A549 treated with CpdA at 1 μM for 4 hours (cell line): ENCODE results near the gene H1-8. TPM values are rescaled to one million over a fixed set of nuclear protein-coding genes. Genes with fewer than 3 reads are reported as not detected.

ENCODE experiments used
- total RNA-seq: library from RNA; stranded (reverse); fragments of 200-300 nt; extraction: Qiagen RNA extraction; gene quantifications from 5 replicates; pipeline ENCODE4 v1.2.3, GENCODE V29; 2022; ENCODE audit warnings: low read depth

Gene H1-8, protein sequence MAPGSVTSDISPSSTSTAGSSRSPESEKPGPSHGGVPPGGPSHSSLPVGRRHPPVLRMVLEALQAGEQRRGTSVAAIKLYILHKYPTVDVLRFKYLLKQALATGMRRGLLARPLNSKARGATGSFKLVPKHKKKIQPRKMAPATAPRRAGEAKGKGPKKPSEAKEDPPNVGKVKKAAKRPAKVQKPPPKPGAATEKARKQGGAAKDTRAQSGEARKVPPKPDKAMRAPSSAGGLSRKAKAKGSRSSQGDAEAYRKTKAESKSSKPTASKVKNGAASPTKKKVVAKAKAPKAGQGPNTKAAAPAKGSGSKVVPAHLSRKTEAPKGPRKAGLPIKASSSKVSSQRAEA
- total RNA-seq = not detected in 5 replicates

DNA sequence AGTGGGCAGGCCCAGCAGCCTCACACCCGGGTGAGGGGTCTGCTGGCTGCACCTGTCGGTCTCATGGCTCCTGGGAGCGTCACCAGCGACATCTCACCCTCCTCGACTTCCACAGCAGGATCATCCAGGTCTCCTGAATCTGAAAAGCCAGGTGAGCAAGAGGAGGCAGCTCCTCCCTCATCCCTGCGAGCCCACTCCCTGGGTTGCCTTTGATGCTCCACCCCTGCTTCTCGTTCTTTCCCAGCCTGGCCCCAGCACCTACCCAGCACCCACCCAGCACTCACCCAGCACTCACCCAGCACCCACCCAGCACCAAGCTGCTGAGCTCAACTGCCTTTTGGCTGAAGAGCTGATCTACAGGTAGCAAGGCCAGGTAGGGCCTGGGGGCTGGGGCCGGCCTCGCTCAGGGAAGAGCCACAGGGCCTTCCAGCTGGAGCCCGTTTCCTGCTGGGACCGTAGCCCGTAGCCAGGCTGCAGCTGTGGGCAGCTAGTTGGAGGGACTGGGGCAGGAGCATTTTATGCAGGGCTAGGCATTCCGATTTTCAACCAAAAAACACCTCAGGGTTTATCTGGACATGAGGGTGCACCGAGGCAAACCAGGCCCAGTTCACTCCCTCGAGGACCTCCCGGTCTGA lies at the start of gene H1-8:
Gene H1-8 (plus strand): TSS at position 20 of the 635 bp plus-strand sequence. CDS start 44 bp downstream, at position 64.

DNA sequence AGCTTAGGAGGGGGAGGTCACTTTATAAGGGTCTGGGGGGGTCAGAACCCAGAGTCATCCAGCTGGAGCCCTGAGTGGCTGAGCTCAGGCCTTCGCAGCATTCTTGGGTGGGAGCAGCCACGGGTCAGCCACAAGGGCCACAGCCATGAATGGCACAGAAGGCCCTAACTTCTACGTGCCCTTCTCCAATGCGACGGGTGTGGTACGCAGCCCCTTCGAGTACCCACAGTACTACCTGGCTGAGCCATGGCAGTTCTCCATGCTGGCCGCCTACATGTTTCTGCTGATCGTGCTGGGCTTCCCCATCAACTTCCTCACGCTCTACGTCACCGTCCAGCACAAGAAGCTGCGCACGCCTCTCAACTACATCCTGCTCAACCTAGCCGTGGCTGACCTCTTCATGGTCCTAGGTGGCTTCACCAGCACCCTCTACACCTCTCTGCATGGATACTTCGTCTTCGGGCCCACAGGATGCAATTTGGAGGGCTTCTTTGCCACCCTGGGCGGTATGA lies 14.3 kb upstream of the H1-8 start, which contains the start of gene RHO:
Gene RHO (plus strand): TSS at position 51 of the 512 bp plus-strand sequence. CDS start 95 bp downstream, at position 146.

Other genes starting within 250 kb of the H1-8 start
- 0.47 to 0.87 TPM (median 0.60 TPM) in 5 replicates for gene EFCAB12, start 114.5 kb upstream of the H1-8 start, total RNA-seq
- 21.1 to 25.3 TPM (median 22.2 TPM) in 5 replicates for gene MBD4, start 103.2 kb upstream of the H1-8 start, total RNA-seq
- 12.1 to 14.0 TPM (median 12.5 TPM) in 5 replicates for gene IFT122, start 103.0 kb upstream of the H1-8 start, total RNA-seq
- gene RHO, start 14.5 kb upstream of the H1-8 start, total RNA-seq = not detected in 5 replicates
- gene PLXND1, start 63.5 kb downstream of the H1-8 start, total RNA-seq = 73.5 to 99.0 TPM (median 81.5 TPM) in 5 replicates